GM21576 (cell line): ENCODE data around the gene DCC.
"Not testable (repeated sequence)": the region's sequence is repeated elsewhere in the genome, so short reads cannot be mapped to it uniquely, and the experiment has no call there.

Experiments
- ATAC-seq: cut with Tn5 transposase; IDR thresholded peaks from one replicate; pipeline ENCODE4 v1.9.1; 2021; ENCODE audit warnings: mild to moderate bottlenecking, moderate library complexity; ENCODE audit not compliant: unreplicated experiment

The DCC gene

GRCh38 chr18:53451902-53452301 is 1111.9 kb downstream of the DCC start:
- no peak for ATAC-seq

GRCh38 chr18:53457068-53457467 is 1117.1 kb downstream of the DCC start:
- no peak for ATAC-seq

GRCh38 chr18:53458268-53458667 is 1118.3 kb downstream of the DCC start:
- ATAC-seq, result no peak

- no peak for ATAC-seq
These were observed 1119.1 kb downstream of the DCC start for GRCh38 chr18:53458944-53459580.

- ATAC-seq, result no peak
These were observed 1127.8 kb downstream of the DCC start for GRCh38 chr18:53467756-53468155.

- not testable (repeated sequence) for ATAC-seq
These were observed 1128.2 kb downstream of the DCC start for GRCh38 chr18:53468173-53468572.

GRCh38 chr18:53472546-53472945 is 1132.5 kb downstream of the DCC start:
- no peak for ATAC-seq

GRCh38 chr18:53478155-53478554 is 1138.2 kb downstream of the DCC start:
- ATAC-seq, result no peak

GRCh38 chr18:53486296-53486695 is 1146.3 kb downstream of the DCC start:
- ATAC-seq, result no peak

GRCh38 chr18:53489266-53489665 is 1149.3 kb downstream of the DCC start:
- no peak for ATAC-seq

- ATAC-seq, result no peak
These were observed 1150.0 kb downstream of the DCC start for GRCh38 chr18:53490019-53490418.

GRCh38 chr18:53496028-53496427 is 1156.0 kb downstream of the DCC start:
- no peak for ATAC-seq

- ATAC-seq, result no peak
These were observed 1164.0 kb downstream of the DCC start for GRCh38 chr18:53503914-53504441.

- ATAC-seq, result no peak
These were observed 1168.5 kb downstream of the DCC start for GRCh38 chr18:53508529-53508928.

- ATAC-seq, result no peak
These were observed 1169.9 kb downstream of the DCC start for GRCh38 chr18:53509886-53510285.

- ATAC-seq, result not testable (repeated sequence)
These were observed 1171.7 kb downstream of the DCC start for GRCh38 chr18:53511725-53512124.

- no peak for ATAC-seq
These were observed 1181.1 kb downstream of the DCC start for GRCh38 chr18:53521068-53521467.

GRCh38 chr18:53526101-53526870 is 1186.3 kb downstream of the DCC start:
- ATAC-seq, result no peak

GRCh38 chr18:53527365-53527764 is 1187.4 kb downstream of the DCC start:
- no peak for ATAC-seq

- no peak for ATAC-seq
These were observed 1191.2 kb downstream of the DCC start for GRCh38 chr18:53531187-53531586.

- ATAC-seq, result no peak
These were observed 1191.9 kb downstream of the DCC start for GRCh38 chr18:53531896-53532295.

- ATAC-seq, result no peak
These were observed 1194.2 kb downstream of the DCC start for GRCh38 chr18:53534203-53534602.
